CD4-positive, alpha-beta T cell treated with Interleukin-4 for 4 hours (primary cell): ENCODE results near the gene AHNAK2.
"Not testable (repeated sequence)": the region's sequence is repeated elsewhere in the genome, so short reads cannot be mapped to it uniquely, and the experiment has no call there.

Experiments
- DNase-seq: peaks from one replicate; pipeline ENCODE4 v3.0.0-alpha.2; 2020

Gene AHNAK2

DNA sequence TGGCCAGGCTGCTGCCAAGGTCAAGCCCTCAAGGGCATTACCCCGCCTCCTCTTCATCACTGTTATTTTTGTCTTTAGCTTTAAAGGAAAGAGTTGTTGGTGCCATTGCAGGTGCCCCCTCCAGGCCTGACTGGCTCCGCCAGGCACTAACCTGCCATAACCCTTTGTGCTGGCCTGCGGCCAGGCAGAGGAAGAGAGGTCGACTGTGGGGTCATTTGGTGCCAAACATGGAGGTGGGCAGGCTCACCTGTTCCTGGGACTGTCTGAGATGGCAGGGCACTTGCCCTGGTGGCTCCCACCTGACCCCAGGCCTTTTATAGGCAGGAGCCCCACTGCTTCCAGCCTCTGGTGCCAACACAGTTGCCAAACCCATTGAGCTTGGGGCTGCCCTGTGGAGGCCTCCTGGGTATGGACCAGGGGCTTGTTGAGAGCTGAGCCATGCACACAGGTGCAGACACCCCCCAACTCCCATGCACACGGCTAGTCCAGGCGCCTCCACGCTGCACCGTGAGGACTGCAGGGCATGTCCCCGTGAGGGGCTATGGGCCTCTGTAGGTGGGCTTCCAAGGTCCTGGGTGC, 82.9 kb downstream of the AHNAK2 start:
- DNase-seq, result no peak

GRCh38 chr14:104894331-104895206, 83.6 kb downstream of the AHNAK2 start:
- DNase-seq, result no peak

GRCh38 chr14:104893435-104894207, 84.6 kb downstream of the AHNAK2 start:
- DNase-seq, result no peak

DNA sequence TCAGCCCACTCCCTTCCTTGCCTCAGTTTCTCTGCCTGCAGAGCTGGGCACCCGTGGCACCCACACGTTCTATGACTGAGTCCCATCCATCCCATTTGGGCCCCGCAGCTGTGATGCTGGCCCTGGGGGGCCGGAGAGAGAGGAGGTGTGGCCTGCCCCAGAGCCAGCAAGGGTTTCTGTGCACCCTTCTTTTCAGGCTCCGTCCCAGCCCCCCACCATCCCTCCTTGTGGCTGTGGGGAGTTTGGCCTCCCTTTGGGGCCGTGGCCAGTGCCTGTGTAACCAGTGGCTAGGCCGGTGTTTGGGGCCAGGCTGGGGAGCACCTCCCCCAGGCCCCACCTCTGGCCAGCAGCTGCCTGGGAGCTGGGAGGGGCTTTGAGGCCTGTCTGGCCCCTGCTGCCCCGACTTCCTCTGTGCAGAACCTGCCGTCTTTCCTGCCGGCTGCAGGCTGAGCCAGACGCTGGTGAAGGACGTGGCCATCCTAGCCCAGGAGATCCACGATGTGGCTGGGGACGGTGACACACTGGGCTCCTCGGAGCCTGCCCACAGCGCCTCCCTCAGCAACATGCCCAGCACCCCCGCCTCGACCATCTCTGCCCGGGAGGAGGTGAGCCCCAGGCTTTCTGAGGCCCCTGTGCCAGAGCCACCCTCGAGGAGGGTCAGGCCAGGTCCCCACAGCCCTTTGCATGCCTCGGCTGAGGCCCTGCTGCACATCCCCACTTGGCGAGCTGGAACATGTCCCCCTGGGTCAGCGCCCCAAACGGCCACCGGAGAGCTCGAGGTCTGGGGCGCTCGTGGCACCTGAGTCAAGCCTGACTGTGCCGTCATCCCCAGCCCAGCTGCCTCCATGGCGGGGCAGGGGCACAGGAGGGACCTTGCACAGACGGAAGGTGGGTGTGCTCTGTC, 85.4 kb downstream of the AHNAK2 start:
- DNase-seq, result no peak

GRCh38 chr14:104891664-104892530, 86.3 kb downstream of the AHNAK2 start:
- no peak for DNase-seq

DNA sequence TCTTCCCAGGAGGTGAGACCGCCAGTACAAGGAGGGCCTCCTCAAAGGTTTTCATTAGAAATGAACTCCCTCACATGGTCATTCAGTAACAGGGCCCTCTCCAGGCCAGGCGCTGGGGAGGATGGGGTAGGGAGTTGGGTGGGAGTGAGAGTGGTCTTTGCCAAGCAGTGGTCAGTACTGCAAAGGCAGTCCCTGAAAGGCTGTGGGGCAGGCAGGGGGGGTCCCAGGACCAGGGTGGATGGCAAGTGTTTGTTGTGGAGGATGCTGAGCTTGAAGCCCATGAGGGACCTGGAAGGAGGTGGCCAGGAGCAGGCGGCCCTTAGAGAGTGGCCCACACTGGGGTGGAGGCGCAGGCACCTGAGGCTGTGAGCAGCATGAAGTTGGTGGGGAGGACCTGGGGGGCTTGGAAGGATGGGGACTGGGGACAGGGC, 87.0 kb downstream of the AHNAK2 start:
- no peak for DNase-seq

- DNase-seq, result not testable (repeated sequence)
Observed at GRCh38 chr14:104890292-104890691, 87.9 kb downstream of the AHNAK2 start.

GRCh38 chr14:104889375-104889757, 88.8 kb downstream of the AHNAK2 start:
- no peak for DNase-seq

- no peak for DNase-seq
Observed at GRCh38 chr14:104888489-104889374, 89.4 kb downstream of the AHNAK2 start.

DNA sequence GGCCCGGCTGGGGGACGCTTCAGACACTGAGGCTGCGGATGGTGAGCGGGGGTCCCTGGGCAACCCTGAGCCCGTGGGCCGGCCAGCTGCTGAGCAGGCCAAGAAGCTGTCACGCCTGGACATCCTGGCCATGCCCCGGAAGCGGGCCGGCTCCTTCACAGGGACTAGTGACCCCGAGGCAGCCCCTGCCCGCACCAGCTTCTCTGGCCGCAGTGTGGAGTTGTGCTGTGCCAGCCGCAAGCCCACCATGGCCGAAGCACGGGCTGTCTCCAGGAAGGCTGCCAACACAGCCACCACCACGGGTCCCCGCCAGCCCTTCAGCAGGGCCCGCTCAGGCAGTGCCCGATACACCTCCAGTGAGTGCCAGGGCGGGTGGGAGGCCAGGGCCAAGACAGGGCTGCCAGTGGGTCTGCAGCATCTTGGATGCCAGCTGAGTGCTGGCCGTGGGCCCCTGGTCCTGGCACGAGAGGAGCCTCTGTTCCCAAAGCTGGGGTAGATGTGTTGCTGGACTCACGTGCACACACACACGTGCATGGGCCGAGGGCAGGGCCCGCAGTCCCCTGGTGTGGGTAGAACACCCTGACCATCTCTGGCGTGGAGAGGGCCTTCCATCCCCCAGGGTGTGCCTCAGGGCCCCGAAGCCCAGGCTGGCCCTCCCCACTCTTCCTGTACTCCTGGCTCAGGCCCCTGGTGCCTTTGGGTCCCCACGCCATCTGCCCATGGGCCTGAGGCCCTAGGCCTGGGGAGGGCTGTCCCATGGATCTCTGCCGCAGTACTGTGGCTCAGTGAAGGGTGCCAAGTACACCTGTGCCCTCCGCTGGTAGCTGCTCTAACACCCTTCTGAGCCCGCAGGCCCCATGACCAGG, 90.3 kb downstream of the AHNAK2 start:
- no peak for DNase-seq
